Endothelial cell of umbilical vein (primary cell): ENCODE measurements around the gene YDJC. TPM values are rescaled to one million over a fixed set of nuclear protein-coding genes. Genes with fewer than 3 reads are reported as not detected.

Experiments used
- BruUV-seq: library from RNA; stranded (reverse); fragments of 400-500 nt; replicated peaks from 2 replicates; lab custom pipeline; 2021; lab: Mats Ljungman, UMichigan
- CTCF ChIA-PET: fragments of 300-600, 350-600 bp; sonication (Branson Sonifier 250); formaldehyde crosslinking; loops from one replicate; lab custom pipeline; 2021; ENCODE audit warnings: antibody characterized with exemption, inconsistent platforms; lab: Charles Lee
- POLR2A ChIA-PET: fragments of 300-600, 350-600 bp; sonication (Branson Sonifier 250); formaldehyde crosslinking; loops from one replicate; lab custom pipeline; 2021; ENCODE audit warnings: antibody characterized with exemption, inconsistent platforms; lab: Charles Lee
- DNase-seq: peaks from one replicate; pipeline ENCODE4 v3.0.0-alpha.2; 2011; ENCODE audit warnings: low read depth, low spot score
- FAIRE-seq: peaks from 2 replicates; lab custom pipeline; 2011; peaks lifted over from hg19 to GRCh38; lab: Jason Lieb, UNC
- H2AFZ ChIP-seq: 2 replicates; pipeline ENCODE4 v1.6.0; 2012; ENCODE audit warnings: low read depth, low read length, control low read depth, inconsistent platforms
- H3K27ac ChIP-seq: 2 replicates; pipeline ENCODE4 v1.5.1; 2011; ENCODE audit warnings: low read depth, mild to moderate bottlenecking, control low read depth, low read length, moderate library complexity; ENCODE audit not compliant: insufficient read depth
- H3K27me3 ChIP-seq, 2 experiments: 2 replicates each; pipeline versions ENCODE4 v1.6.0 to v1.6.1; 2011; ENCODE audit warnings: low read length in 2 of 2, mixed read lengths in 1 of 2; ENCODE audit not compliant: control insufficient read depth in 2 of 2, insufficient read depth in 2 of 2
- H3K36me3 ChIP-seq, 2 experiments: 2 replicates in 1 of 2; 3 replicates in 1 of 2; pipeline ENCODE4 v1.5.1; 2011; ENCODE audit warnings: low read length in 2 of 2, mild to moderate bottlenecking in 1 of 2, moderate library complexity in 1 of 2; ENCODE audit not compliant: control insufficient read depth in 2 of 2, insufficient read depth in 2 of 2; ENCODE audit errors: extremely low read depth in 1 of 2
- H3K4me1 ChIP-seq: 3 replicates; pipeline ENCODE4 v1.5.1; 2011; ENCODE audit warnings: mild to moderate bottlenecking, low read length; ENCODE audit not compliant: control insufficient read depth, insufficient read depth; ENCODE audit errors: extremely low read depth
- H3K4me2 ChIP-seq: 2 replicates; pipeline ENCODE4 v1.6.1; 2011; ENCODE audit warnings: low read length, control low read depth, mixed read lengths; ENCODE audit not compliant: insufficient read depth
- H3K4me3 ChIP-seq, 3 experiments: fragments of 200-600 bp in 1 of 3; sonication (generic), shearing (Covaris generic) in 1 of 3; replicated peaks in 1 of 3; 2 replicates each; pipeline ENCODE4 v1.5.1; 2011 to 2016; ENCODE audit warnings: control low read depth in 3 of 3, low read length in 3 of 3, mild to moderate bottlenecking in 2 of 3, inconsistent platforms in 1 of 3, low read depth in 1 of 3, moderate library complexity in 1 of 3; ENCODE audit not compliant: insufficient read depth in 1 of 3
- H3K79me2 ChIP-seq: 2 replicates; pipeline ENCODE4 v1.6.0; 2012; ENCODE audit warnings: low read length, inconsistent platforms; ENCODE audit not compliant: control insufficient read depth, insufficient read depth
- H3K9ac ChIP-seq: replicated peaks from 2 replicates; pipeline ENCODE3; 2011; ENCODE audit warnings: low read length, control low read depth; ENCODE audit not compliant: insufficient read depth; ENCODE audit errors: extremely low read depth
- H3K9me1 ChIP-seq: replicated peaks from 3 replicates; pipeline ENCODE4 v1.6.0; 2011; ENCODE audit warnings: mild to moderate bottlenecking, low read length; ENCODE audit not compliant: control insufficient read depth, insufficient read depth; ENCODE audit errors: extremely low read depth
- H3K9me3 ChIP-seq: replicated peaks from 2 replicates; pipeline ENCODE4 v1.5.1; 2012; ENCODE audit warnings: low read length, inconsistent platforms; ENCODE audit not compliant: control insufficient read depth, insufficient read depth
- H4K20me1 ChIP-seq: replicated peaks from 2 replicates; pipeline ENCODE3; 2011; ENCODE audit warnings: mild to moderate bottlenecking, low read length; ENCODE audit not compliant: control insufficient read depth, insufficient read depth; ENCODE audit errors: extremely low read depth
- CTCF ChIP-seq, 2 donors: IDR thresholded peaks; 1 replicate in 1 of 2; 2 replicates in 1 of 2; pipeline ENCODE4 v1.5.1; 2011; ENCODE audit warnings: low read length in 2 of 2, mild to moderate bottlenecking in 2 of 2, moderate library complexity in 2 of 2, control low read depth in 1 of 2, inconsistent platforms in 1 of 2, low read depth in 1 of 2; ENCODE audit not compliant: insufficient read depth in 1 of 2; ENCODE audit errors: extremely low read depth in 1 of 2
- EZH2 ChIP-seq: IDR thresholded peaks from 2 replicates; pipeline ENCODE4 v1.6.1; 2012; ENCODE audit warnings: borderline replicate concordance, low read depth, mild to moderate bottlenecking, moderate library complexity, low read length, inconsistent platforms; ENCODE audit not compliant: severe bottlenecking
- FOS ChIP-seq: IDR thresholded peaks from 2 replicates; pipeline ENCODE4 v1.6.1; 2011; ENCODE audit warnings: mild to moderate bottlenecking, low read length, moderate library complexity, borderline replicate concordance; ENCODE audit not compliant: insufficient read depth
- GATA2 ChIP-seq: IDR thresholded peaks from 2 replicates; pipeline ENCODE4 v1.7.0; 2011; ENCODE audit warnings: low read depth, mild to moderate bottlenecking, moderate library complexity, mixed read lengths, low read length; ENCODE audit not compliant: insufficient read length, insufficient read depth
- JUN ChIP-seq: IDR thresholded peaks from 2 replicates; pipeline ENCODE4 v1.6.1; 2011; ENCODE audit warnings: borderline replicate concordance, low read depth; ENCODE audit not compliant: insufficient read length, insufficient read depth
- MAX ChIP-seq: IDR thresholded peaks from 2 replicates; pipeline ENCODE4 v1.6.1; 2011; ENCODE audit not compliant: insufficient read depth, insufficient read length
- MYC ChIP-seq: IDR thresholded peaks from one replicate; pipeline ENCODE4 v1.6.1; 2011; ENCODE audit warnings: mild to moderate bottlenecking, low read depth, low read length
- POLR2A ChIP-seq: IDR thresholded peaks from 2 replicates; pipeline ENCODE4 v1.6.1; 2012; ENCODE audit warnings: low read depth, mild to moderate bottlenecking, control low read depth, low read length
- POLR2AphosphoS5 ChIP-seq: IDR thresholded peaks from 2 replicates; pipeline ENCODE4 v1.6.1; 2012; ENCODE audit warnings: low read depth, mild to moderate bottlenecking, control low read depth, low read length, moderate library complexity; ENCODE audit not compliant: insufficient read depth
- dilution Hi-C: fragments of 300-500 bp; cut with MboI; formaldehyde crosslinking; loops from one replicate; pipeline ENCODE4 v1.15.0; 2019; ENCODE audit warnings: low sequenced_read_pairs; ENCODE audit not compliant: extremely low pct_ligation_motif_present
- intact Hi-C: fragments of 100-400 bp; cut with micrococcal nuclease; formaldehyde crosslinking; loops from one replicate; pipeline ENCODE4 v1.10.0; 2022
- polyA plus RNA-seq, 4 experiments: library from polyadenylated mRNA; depleted of rRNA in 3 of 4; stranded (reverse) in 3 of 4; unstranded in 1 of 4; fragments of >200 nt; gene quantifications; 2 replicates each; pipeline versions ENCODE4 v1.2.1 to v1.2.3, GENCODE V29; 2011 to 2012; ENCODE audit warnings: missing spikeins in 1 of 4
- total RNA-seq: library from RNA; stranded (reverse); gene quantifications from 2 replicates; pipeline ENCODE4 v1.2.3, GENCODE V29; 2021

YDJC gene
- total and polyA plus RNA-seq, 2 donors (not counting 3 experiments of a cell fraction or from before 2014, with no cell fraction given) = 27.2 to 29.9 TPM

- Histone ChIP-seq H2AFZ (no peak overlapping the region), H3K4me2 (peak overlapping the region; percentile 90), H3K9me1 (no peaks in the 10 kb centered on the region), H4K20me1 (no peaks in the 10 kb centered on the region), H3K27me3 (no peaks in the 10 kb centered on the region), H3K9ac (peak overlapping the region; percentile 86), H3K9me3 (no peaks in the 10 kb centered on the region), H3K79me2 (peaks cover 8% of the 10 kb centered on the region), H3K4me3 (peak overlapping the region in 2 of 3 experiments; percentile 87 to 94), H3K27ac (no peak overlapping the region), H3K36me3 (peaks cover 0 to 5% of the 10 kb centered on the region in 2 experiments), H3K4me1 (peaks cover 7% of the 10 kb centered on the region)
- FAIRE-seq = no peak
- no TSS peak for BruUV-seq
- TF ChIP-seq POLR2AphosphoS5 = no peak
- TF ChIP-seq MAX = no peak
- intact Hi-C loops (no loop called here), dilution Hi-C loops (no loop called here)
- ChIA-PET CTCF (no interaction called here), POLR2A (interaction anchor here (0.6 kb wide), 1 partner anchor 12 kb away, joined by 4 read pairs; no protein-coding TSS in a partner anchor)
- DNase-seq = no peak
Observed at GRCh38 chr22:21666786-21667185, 37.0 kb upstream of the YDJC start.

- DNase-seq (no peak), FAIRE-seq (no peak)
- Histone ChIP-seq H3K9me1 (no peaks in the 10 kb centered on the region), H3K9ac (peak overlapping the region; percentile 86), H2AFZ (peak overlapping the region; percentile 99), H4K20me1 (no peaks in the 10 kb centered on the region), H3K4me3 (peak overlapping the region; percentile 87 to 94 (median 89)), H3K4me2 (peak overlapping the region; percentile 90), H3K4me1 (peaks cover 7% of the 10 kb centered on the region), H3K27ac (peak overlapping the region; percentile 80), H3K27me3 (peaks cover 0 to 2% of the 10 kb centered on the region in 2 experiments), H3K9me3 (no peaks in the 10 kb centered on the region), H3K36me3 (no peaks in the 10 kb centered on the region), H3K79me2 (peaks cover 8% of the 10 kb centered on the region)
- ChIA-PET CTCF (interaction anchor here (1.2 kb wide), 1 partner anchor 36 kb away, joined by 3 read pairs; no protein-coding TSS in a partner anchor), POLR2A (no interaction called here)
- dilution Hi-C loops = no loop called here
- intact Hi-C loops = no loop called here
- BruUV-seq = no TSS peak
- TF ChIP-seq POLR2A (no peak), CTCF (IDR thresholded peaks at IDR 0.05; ENCODE audit: extremely low read depth in 1 of 2, insufficient read depth in 1 of 2, low read depth in 1 of 2, low read length in 2 of 2) (no peak), MYC (no peak), FOS (no peak), EZH2 (no peak), GATA2 (no peak), POLR2AphosphoS5 (no peak), JUN (no peak)
Observed at GRCh38 chr22:21665047-21665851, 35.4 kb upstream of the YDJC start.
